HEK293 (cell line): ENCODE measurements around the gene WDR18.
A peak's percentile ranks its signal among the peaks of the same experiment; 100 is the strongest.

ENCODE experiments used
- CTCF ChIA-PET: fragments of 350-600 bp; formaldehyde crosslinking; extraction: SDS; loops from one replicate; lab custom pipeline; 2021; ENCODE audit warnings: antibody characterized with exemption; lab: Yijun Ruan, JAX
- POLR2A ChIA-PET: fragments of 300-600 bp; formaldehyde crosslinking; extraction: SDS; loops from one replicate; lab custom pipeline; 2020; ENCODE audit warnings: antibody characterized with exemption, inconsistent platforms; lab: Yijun Ruan, JAX
- H3K27ac ChIP-seq: fragments of 200-500 bp; sonication (Bioruptor generic); 2 replicates; pipeline ENCODE4 v1.5.1; 2014; ENCODE audit warnings: low read depth, low read length, control low read depth, inconsistent platforms; ENCODE audit errors: extremely low read depth
- H3K36me3 ChIP-seq, 2 experiments: fragments of 200-500 bp in 1 of 2; sonication (Bioruptor generic) in 1 of 2; 1 replicate in 1 of 2; 2 replicates in 1 of 2; pipeline ENCODE4 v1.5.1; 2014 to 2017; ENCODE audit warnings: inconsistent platforms in 2 of 2, low read length in 2 of 2; ENCODE audit not compliant: control insufficient read depth in 2 of 2, insufficient read depth in 1 of 2
- H3K4me1 ChIP-seq: fragments of 200-500 bp; sonication (Bioruptor generic); 2 replicates; pipeline ENCODE4 v1.5.1; 2014; ENCODE audit warnings: mild to moderate bottlenecking, low read length, inconsistent platforms; ENCODE audit not compliant: control insufficient read depth, insufficient read depth
- H3K4me3 ChIP-seq: 2 replicates; pipeline ENCODE4 v1.5.1; 2011; ENCODE audit warnings: low read depth, mild to moderate bottlenecking, control low read depth, low read length, moderate library complexity
- H3K9me3 ChIP-seq: fragments of 200-500 bp; sonication (Bioruptor generic); 2 replicates; pipeline ENCODE4 v1.5.1; 2014; ENCODE audit warnings: low read depth, low read length, inconsistent platforms; ENCODE audit not compliant: control insufficient read depth, insufficient read depth
- EGR2 ChIP-seq: fragments of 450-650 bp; formaldehyde crosslinking; IDR thresholded peaks from 2 replicates; pipeline ENCODE4 v1.5.1; 2016; ENCODE audit warnings: low read depth, missing biosample characterization, missing genetic modification characterization
- GLIS1 ChIP-seq: fragments of 450-650 bp; formaldehyde crosslinking; IDR thresholded peaks from 2 replicates; pipeline ENCODE4 v1.5.1; 2016; ENCODE audit warnings: missing biosample characterization, missing genetic modification characterization
- GLIS2 ChIP-seq: fragments of 450-650 bp; formaldehyde crosslinking; IDR thresholded peaks from 2 replicates; pipeline ENCODE4 v1.5.1; 2016; ENCODE audit warnings: missing biosample characterization, missing genetic modification characterization
- SALL2 ChIP-seq: fragments of 450-650 bp; formaldehyde crosslinking; IDR thresholded peaks from 2 replicates; pipeline ENCODE4 v1.5.0; 2017; ENCODE audit warnings: missing biosample characterization, mild to moderate bottlenecking, missing genetic modification characterization, borderline replicate concordance
- YY2 ChIP-seq: fragments of 450-650 bp; formaldehyde crosslinking; IDR thresholded peaks from 2 replicates; pipeline ENCODE4 v1.5.1; 2016; ENCODE audit warnings: missing biosample characterization, missing genetic modification characterization
- ZBTB21 ChIP-seq: fragments of 450-650 bp; formaldehyde crosslinking; IDR thresholded peaks from 2 replicates; pipeline ENCODE4 v1.5.1; 2017; ENCODE audit warnings: missing biosample characterization, missing genetic modification characterization
- ZBTB8A ChIP-seq: fragments of 450-650 bp; formaldehyde crosslinking; IDR thresholded peaks from 2 replicates; pipeline ENCODE4 v1.5.1; 2016; ENCODE audit warnings: missing biosample characterization, missing genetic modification characterization
- ZIC2 ChIP-seq: fragments of 450-650 bp; formaldehyde crosslinking; IDR thresholded peaks from 2 replicates; pipeline ENCODE4 v1.5.1; 2016; ENCODE audit warnings: missing biosample characterization, missing genetic modification characterization
- ZNF112 ChIP-seq: fragments of 450-650 bp; formaldehyde crosslinking; IDR thresholded peaks from 2 replicates; pipeline ENCODE4 v1.5.0; 2017; ENCODE audit warnings: missing biosample characterization, missing genetic modification characterization
- ZNF133 ChIP-seq: fragments of 450-650 bp; formaldehyde crosslinking; IDR thresholded peaks from 2 replicates; pipeline ENCODE4 v1.5.1; 2016; ENCODE audit warnings: missing biosample characterization, missing genetic modification characterization
- ZNF157 ChIP-seq: fragments of 450-650 bp; formaldehyde crosslinking; IDR thresholded peaks from 2 replicates; pipeline ENCODE4 v1.5.1; 2016; ENCODE audit warnings: missing biosample characterization, missing genetic modification characterization
- ZNF341 ChIP-seq: fragments of 450-650 bp; formaldehyde crosslinking; IDR thresholded peaks from 2 replicates; pipeline ENCODE4; 2016; ENCODE audit warnings: low read depth, missing biosample characterization, missing genetic modification characterization
- ZNF37A ChIP-seq: fragments of 450-650 bp; IDR thresholded peaks from 2 replicates; pipeline ENCODE4 v1.5.1; 2018; ENCODE audit warnings: missing biosample characterization, missing genetic modification characterization
- ZNF600 ChIP-seq: fragments of 450-650 bp; formaldehyde crosslinking; IDR thresholded peaks from 2 replicates; pipeline ENCODE4 v1.5.1; 2016; ENCODE audit warnings: missing biosample characterization, missing genetic modification characterization
- ZNF654 ChIP-seq: fragments of 450-650 bp; formaldehyde crosslinking; IDR thresholded peaks from 2 replicates; pipeline ENCODE4 v1.5.1; 2016; ENCODE audit warnings: low read depth, missing biosample characterization, missing genetic modification characterization
- ZNF660 ChIP-seq: fragments of 450-650 bp; IDR thresholded peaks from 2 replicates; pipeline ENCODE4 v1.5.1; 2018; ENCODE audit warnings: missing biosample characterization, mild to moderate bottlenecking, missing genetic modification characterization
- TF ChIP-seq, protein P1 (sequence below): fragments of 450-650 bp; formaldehyde crosslinking; IDR thresholded peaks from 2 replicates; pipeline ENCODE4 v1.5.1; 2016; ENCODE audit warnings: missing biosample characterization, missing genetic modification characterization, borderline replicate concordance
- TF ChIP-seq, protein P2 (sequence below): fragments of 450-650 bp; formaldehyde crosslinking; IDR thresholded peaks from 2 replicates; pipeline ENCODE4 v1.5.1; 2016; ENCODE audit warnings: missing biosample characterization, missing genetic modification characterization

WDR18 gene

DNA sequence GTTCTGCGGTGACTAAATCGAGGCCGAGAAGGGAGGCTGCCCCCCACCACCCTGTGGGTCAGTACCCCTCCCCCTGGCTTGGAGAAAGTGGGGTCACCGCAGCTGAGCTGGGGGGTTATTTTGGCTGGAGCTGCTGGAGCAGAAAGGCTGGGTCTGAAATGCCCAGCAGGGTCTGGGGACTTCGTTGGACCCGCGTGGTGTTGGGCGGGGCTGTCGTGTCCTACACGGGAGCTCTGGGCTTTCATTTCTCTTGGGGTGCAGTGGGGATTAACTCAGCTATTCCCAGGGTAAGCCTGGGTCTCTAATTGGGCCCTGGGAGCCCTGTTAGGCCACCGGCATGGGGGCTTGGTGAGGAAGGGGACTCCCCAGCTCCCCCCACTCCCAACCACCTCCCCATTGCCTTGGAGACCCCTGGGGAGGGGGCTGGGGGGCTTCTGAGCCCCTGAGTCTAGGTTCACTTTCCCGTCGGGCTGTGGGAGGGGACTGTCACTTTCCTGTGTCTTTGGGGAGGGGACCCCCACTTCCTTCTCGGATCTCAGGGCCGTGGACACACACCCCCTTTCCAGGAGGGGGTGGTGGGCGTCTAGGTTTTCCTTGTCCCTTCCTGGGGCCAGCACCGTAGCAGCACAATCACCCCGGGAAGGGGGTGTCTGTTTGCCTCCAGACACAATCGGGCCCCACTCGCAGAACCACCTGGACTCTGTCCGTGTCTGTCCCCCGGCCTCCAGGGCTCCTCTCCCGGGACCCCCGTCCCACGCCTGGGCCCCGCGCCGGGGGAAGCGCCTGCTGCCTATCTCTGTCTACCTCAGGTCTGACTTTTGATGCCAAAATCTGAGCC lies 10.2 kb upstream of the WDR18 start:
- CTCF ChIA-PET: no interaction called here
- H3K27ac ChIP-seq: no peak overlapping the region
- no peak overlapping the region for H3K4me3 ChIP-seq
- H3K9me3 ChIP-seq: no peaks in the 10 kb centered on the region
- no peaks in the 10 kb centered on the region for H3K4me1 ChIP-seq
- peaks cover 4 to 26% of the 10 kb centered on the region in 2 experiments for H3K36me3 ChIP-seq
- POLR2A ChIA-PET: no interaction called here
- no peak for TF ChIP-seq ZNF660
- no peak for TF ChIP-seq ZNF37A (tag by site-specific recombination)
- peak; percentile 98 for TF ChIP-seq ZNF157

DNA sequence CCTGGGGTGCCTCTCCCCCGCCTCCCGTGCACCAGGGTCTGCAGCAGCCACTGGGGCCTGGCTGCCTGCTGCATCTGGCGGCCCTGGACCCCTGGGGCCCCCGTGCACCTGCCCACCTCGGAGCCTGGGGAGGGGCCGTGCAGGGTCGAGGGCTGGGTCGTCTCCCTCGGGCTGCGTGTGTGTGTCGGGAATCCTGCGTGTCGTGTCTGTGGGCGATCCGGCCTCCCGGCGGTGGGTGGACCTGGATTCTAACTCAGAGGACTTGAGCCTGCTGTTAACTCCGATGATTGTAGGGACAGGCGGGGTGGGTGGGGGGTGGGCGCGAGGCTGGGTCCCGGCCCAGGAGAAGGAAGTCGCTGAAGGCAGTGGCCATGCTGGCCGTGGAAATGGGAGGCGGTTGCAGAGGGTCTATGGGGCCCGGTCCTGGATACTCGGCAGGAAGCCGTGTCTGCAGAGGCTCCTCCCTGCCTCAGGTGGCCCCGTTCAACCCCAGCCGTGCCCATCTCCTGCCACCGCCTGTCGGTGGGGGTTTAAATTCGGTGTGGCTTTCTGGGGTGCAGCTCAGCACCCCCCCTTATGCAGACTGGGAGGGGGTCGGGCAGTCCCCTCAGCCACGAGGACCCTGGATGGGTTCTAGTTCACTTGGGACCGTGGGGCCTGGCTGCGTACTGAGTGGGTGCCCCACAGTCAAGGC lies 9.4 kb upstream of the WDR18 start:
- Histone ChIP-seq H3K4me1 (no peaks in the 10 kb centered on the region), H3K27ac (no peak overlapping the region), H3K4me3 (no peak overlapping the region), H3K9me3 (no peaks in the 10 kb centered on the region), H3K36me3 (peaks cover 0 to 22% of the 10 kb centered on the region in 2 experiments; a peak in 2 of 3 replicates)
- TF ChIP-seq ZNF600 (tag by site-specific recombination) (no peak), EGR2 (tag by site-specific recombination) (peak; percentile 40; the same call in 1 of the 2 replicates)
- POLR2A ChIA-PET: no interaction called here
- CTCF ChIA-PET: no interaction called here

DNA sequence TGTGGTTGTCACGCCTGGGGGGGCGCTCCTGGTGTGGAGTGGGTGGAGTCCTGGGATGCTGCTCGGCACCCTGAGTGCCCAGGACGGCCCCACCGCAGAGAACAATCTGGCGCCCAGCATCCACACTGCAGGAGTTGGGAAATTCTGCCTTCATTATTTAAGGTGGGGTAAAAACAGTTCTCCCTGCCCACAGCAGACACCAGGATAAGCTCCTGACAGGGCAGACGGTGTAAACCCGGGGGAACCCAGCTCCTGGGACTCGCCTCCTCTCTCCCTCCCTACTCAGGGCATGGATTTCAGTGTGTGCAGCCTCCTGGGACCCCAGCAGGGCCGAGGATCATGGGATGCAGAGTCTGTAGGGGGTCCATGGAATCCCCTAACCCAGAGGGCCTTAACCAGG lies 7.7 kb upstream of the WDR18 start:
- CTCF ChIA-PET: interaction anchor here (0.6 to 1.1 kb wide), 2 partner anchors 11 to 120 kb away, joined by 3 to 7 read pairs; no protein-coding TSS in a partner anchor
- Histone ChIP-seq H3K4me3 (no peak overlapping the region), H3K4me1 (no peaks in the 10 kb centered on the region), H3K36me3 (peaks cover 0 to 7% of the 10 kb centered on the region in 2 experiments; a peak in 2 of 3 replicates), H3K27ac (no peak overlapping the region), H3K9me3 (no peaks in the 10 kb centered on the region)
- TF ChIP-seq GLIS2: peak; percentile 25; the same call in 1 of the 2 replicates
- TF ChIP-seq GLIS1 (tag by site-specific recombination): 0 out of 2 replicates have a peak, but pooled peaks have one; percentile 26
- TF ChIP-seq ZNF112: no peak
- TF ChIP-seq ZIC2: peak; percentile 77
- POLR2A ChIA-PET: no interaction called here

DNA sequence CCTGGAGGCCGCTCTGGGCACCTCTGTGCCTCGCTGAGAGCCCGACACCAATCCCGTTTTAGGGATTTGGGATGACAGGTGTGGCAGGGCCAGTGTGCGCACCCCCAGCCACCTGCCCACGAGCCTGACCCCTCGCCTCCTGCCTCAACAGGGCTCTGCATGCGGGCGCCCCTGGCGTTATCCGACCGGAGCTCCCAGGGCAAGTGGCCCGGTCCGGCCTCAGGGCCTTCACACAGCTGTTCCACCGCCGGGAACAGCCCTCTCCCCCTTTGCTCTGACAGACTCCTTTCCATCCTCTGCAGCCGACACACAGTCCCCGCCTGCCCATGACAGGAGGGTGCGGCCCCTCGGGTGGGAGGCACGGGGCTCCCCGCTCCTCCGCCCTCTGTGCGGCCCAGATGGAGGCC lies 7.1 kb upstream of the WDR18 start:
- no peak for TF ChIP-seq ZBTB21
- TF ChIP-seq SALL2 (tag by site-specific recombination): no peak
- peak; percentile 14; the same call in 1 of the 2 replicates for TF ChIP-seq ZNF600 (tag by site-specific recombination)
- 0 out of 2 replicates have a peak, but pooled peaks have one; percentile 8 for TF ChIP-seq ZBTB8A
- TF ChIP-seq, protein P1, sequence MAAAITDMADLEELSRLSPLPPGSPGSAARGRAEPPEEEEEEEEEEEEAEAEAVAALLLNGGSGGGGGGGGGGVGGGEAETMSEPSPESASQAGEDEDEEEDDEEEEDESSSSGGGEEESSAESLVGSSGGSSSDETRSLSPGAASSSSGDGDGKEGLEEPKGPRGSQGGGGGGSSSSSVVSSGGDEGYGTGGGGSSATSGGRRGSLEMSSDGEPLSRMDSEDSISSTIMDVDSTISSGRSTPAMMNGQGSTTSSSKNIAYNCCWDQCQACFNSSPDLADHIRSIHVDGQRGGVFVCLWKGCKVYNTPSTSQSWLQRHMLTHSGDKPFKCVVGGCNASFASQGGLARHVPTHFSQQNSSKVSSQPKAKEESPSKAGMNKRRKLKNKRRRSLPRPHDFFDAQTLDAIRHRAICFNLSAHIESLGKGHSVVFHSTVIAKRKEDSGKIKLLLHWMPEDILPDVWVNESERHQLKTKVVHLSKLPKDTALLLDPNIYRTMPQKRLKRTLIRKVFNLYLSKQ (tag by site-specific recombination): no peak
- TF ChIP-seq ZNF341 (tag by site-specific recombination): peak; percentile 45
- no peak for TF ChIP-seq ZNF133
- TF ChIP-seq YY2 (tag by site-specific recombination): no peak
- no peak for TF ChIP-seq ZNF654
- TF ChIP-seq, protein P2, sequence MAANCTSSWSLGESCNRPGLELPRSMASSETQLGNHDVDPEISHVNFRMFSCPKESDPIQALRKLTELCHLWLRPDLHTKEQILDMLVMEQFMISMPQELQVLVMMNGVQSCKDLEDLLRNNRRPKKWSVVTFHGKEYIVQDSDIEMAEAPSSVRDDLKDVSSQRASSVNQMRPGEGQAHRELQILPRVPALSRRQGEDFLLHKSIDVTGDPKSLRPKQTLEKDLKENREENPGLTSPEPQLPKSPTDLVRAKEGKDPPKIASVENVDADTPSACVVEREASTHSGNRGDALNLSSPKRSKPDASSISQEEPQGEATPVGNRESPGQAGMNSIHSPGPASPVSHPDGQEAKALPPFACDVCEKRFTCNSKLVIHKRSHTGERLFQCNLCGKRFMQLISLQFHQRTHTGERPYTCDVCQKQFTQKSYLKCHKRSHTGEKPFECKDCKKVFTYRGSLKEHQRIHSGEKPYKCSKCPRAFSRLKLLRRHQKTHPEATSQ (tag by site-specific recombination): no peak
- POLR2A ChIA-PET: no interaction called here
- Histone ChIP-seq H3K4me1 (no peaks in the 10 kb centered on the region), H3K27ac (no peak overlapping the region), H3K4me3 (no peak overlapping the region), H3K36me3 (peaks cover 0 to 3% of the 10 kb centered on the region in 2 experiments; a peak in 1 of 3 replicates), H3K9me3 (no peaks in the 10 kb centered on the region)
- CTCF ChIA-PET: interaction anchor here (0.7 to 1.1 kb wide), 3 partner anchors 12 to 113 kb away, joined by 3 to 7 read pairs (median 3); no protein-coding TSS in a partner anchor
